Effector memory CD4-positive, alpha-beta T cell (primary cell): ENCODE results near the gene HUS1B.

ENCODE experiments used
- DNase-seq, 3 donors: peaks; one replicate each; pipeline ENCODE4 v3.0.0-alpha.2; 2020
- H3K27ac ChIP-seq: 2 replicates; pipeline ENCODE4 v1.7.0; 2013; ENCODE audit warnings: mild to moderate bottlenecking, low read length, moderate library complexity; ENCODE audit not compliant: insufficient read depth, poor library complexity, severe bottlenecking
- H3K27me3 ChIP-seq: replicated peaks from 2 replicates; pipeline ENCODE4 v1.7.0; 2013; ENCODE audit warnings: mild to moderate bottlenecking, low read length; ENCODE audit not compliant: insufficient read depth, control insufficient read depth, poor library complexity, severe bottlenecking
- H3K36me3 ChIP-seq: 2 replicates; pipeline ENCODE4 v1.7.0; 2013; ENCODE audit warnings: mild to moderate bottlenecking, low read length, moderate library complexity; ENCODE audit not compliant: control insufficient read depth, insufficient read depth
- H3K4me1 ChIP-seq: 2 replicates; pipeline ENCODE4 v1.7.0; 2013; ENCODE audit warnings: low read length, mild to moderate bottlenecking; ENCODE audit not compliant: control insufficient read depth, insufficient read depth, poor library complexity, severe bottlenecking
- H3K4me3 ChIP-seq: 2 replicates; pipeline ENCODE4 v1.7.0; 2013; ENCODE audit warnings: low read length, low read depth, mild to moderate bottlenecking; ENCODE audit not compliant: insufficient read depth, poor library complexity, severe bottlenecking
- H3K9me3 ChIP-seq: 2 replicates; pipeline ENCODE4 v1.7.0; 2013; ENCODE audit warnings: mild to moderate bottlenecking, low read length, moderate library complexity; ENCODE audit not compliant: control insufficient read depth

Gene HUS1B

DNA sequence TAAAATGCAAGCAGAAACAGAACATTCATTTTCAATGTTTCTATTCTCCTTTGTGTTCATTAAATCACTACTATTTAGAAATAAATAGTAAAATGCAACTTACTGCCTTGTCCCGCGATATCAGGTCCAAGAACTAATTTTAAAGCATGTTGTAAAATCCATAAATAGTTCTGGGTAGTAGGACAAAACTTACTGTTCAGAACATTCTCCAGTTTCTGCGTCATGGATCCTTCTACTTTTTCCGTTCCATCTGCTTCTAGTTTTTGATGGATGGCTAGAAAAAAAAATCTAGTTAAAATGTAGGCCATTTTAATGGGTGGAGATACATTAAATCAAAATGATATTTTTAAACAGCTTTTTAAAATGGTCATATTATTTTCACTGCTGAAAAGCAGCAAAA, 47.0 kb downstream of the HUS1B start:
- Histone ChIP-seq H3K27me3 (no peaks in the 10 kb centered on the region), H3K36me3 (peaks cover 27% of the 10 kb centered on the region), H3K4me3 (no peak overlapping the region), H3K27ac (no peak overlapping the region), H3K4me1 (no peaks in the 10 kb centered on the region), H3K9me3 (no peaks in the 10 kb centered on the region)
- no peak for DNase-seq

- no peak overlapping the region for H3K27ac ChIP-seq
- H3K4me3 ChIP-seq: no peak overlapping the region
- no peak for DNase-seq
- H3K4me1 ChIP-seq: no peaks in the 10 kb centered on the region
- H3K27me3 ChIP-seq: no peaks in the 10 kb centered on the region
- H3K36me3 ChIP-seq: peaks cover 28% of the 10 kb centered on the region
- H3K9me3 ChIP-seq: no peaks in the 10 kb centered on the region
These were observed 50.0 kb downstream of the HUS1B start for GRCh38 chr6:606829-607379.
